ENCODE data around the gene PCDHGB4.
A peak's percentile ranks its signal among the peaks of the same experiment; 100 is the strongest.
"Not testable (repeated sequence)": the region's sequence is repeated elsewhere in the genome, so short reads cannot be mapped to it uniquely, and the experiment has no call there.

The PCDHGB4 gene

DNA sequence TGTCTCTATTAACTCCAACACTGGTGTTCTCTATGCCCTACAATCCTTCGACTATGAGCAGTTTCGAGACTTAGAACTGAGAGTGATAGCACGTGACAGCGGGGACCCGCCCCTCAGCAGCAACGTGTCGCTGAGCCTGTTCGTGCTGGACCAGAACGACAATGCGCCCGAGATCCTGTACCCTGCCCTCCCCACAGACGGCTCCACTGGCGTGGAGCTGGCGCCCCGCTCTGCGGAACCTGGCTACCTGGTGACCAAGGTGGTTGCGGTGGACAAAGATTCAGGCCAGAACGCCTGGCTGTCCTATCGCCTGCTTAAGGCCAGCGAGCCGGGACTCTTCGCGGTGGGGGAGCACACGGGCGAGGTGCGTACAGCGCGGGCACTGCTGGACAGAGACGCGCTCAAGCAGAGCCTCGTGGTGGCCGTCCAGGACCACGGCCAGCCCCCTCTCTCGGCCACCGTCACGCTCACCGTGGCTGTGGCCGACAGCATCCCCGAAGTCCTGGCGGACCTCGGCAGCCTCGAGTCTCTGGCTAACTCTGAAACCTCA is 35.3 kb downstream of the PCDHGB4 start:
- H3K4me1 ChIP-seq (ENCODE audit: insufficient read depth, low read length), result no peaks in the 10 kb centered on the region
- no peaks in the 10 kb centered on the region for H3K27me3 ChIP-seq (ENCODE audit: control insufficient read depth in 1 of 2, insufficient read depth in 2 of 2, low read length in 2 of 2)
- H3K36me3 ChIP-seq (ENCODE audit: insufficient read depth, low read length), result no peaks in the 10 kb centered on the region
- H3K9ac ChIP-seq (ENCODE audit: low read length), result no peak overlapping the region
- H3K9me3 ChIP-seq (ENCODE audit: low read length), result peaks cover 81% of the 10 kb centered on the region
- H3K27ac ChIP-seq (ENCODE audit: low read depth, low read length), result no peak overlapping the region
- peak overlapping the region; percentile 14 to 28 for H3K4me3 ChIP-seq (ENCODE audit: low read depth in 1 of 2, low read length in 2 of 2)

- H3K27ac ChIP-seq (ENCODE audit: low read depth, low read length), result no peak overlapping the region
- no peaks in the 10 kb centered on the region for H3K27me3 ChIP-seq (ENCODE audit: control insufficient read depth in 1 of 2, insufficient read depth in 2 of 2, low read length in 2 of 2)
- H3K4me3 ChIP-seq (ENCODE audit: low read depth in 1 of 2, low read length in 2 of 2), result peak overlapping the region; percentile 3 to 32
- no peaks in the 10 kb centered on the region for H3K36me3 ChIP-seq (ENCODE audit: insufficient read depth, low read length)
- no peak overlapping the region for H3K9ac ChIP-seq (ENCODE audit: low read length)
- peaks cover 65% of the 10 kb centered on the region for H3K9me3 ChIP-seq (ENCODE audit: low read length)
- no peaks in the 10 kb centered on the region for H3K4me1 ChIP-seq (ENCODE audit: insufficient read depth, low read length)
These were observed 40.4 kb downstream of the PCDHGB4 start for GRCh38 chr5:141427783-141428426.

GRCh38 chr5:141430332-141431113 is 43.0 kb downstream of the PCDHGB4 start, which contains the start of gene PCDHGA12:
Gene PCDHGA12, plus strand, starts transcription at chr5:141430507. Its CDS starts 253 bp downstream, at chr5:141430760.
- peak within 1 kb of the TSS in 1 of 2 donors; percentile 51 for H3K4me3 ChIP-seq (ENCODE audit: low read depth in 1 of 2, low read length in 2 of 2)
- peaks cover 68% of the 10 kb centered on the region for H3K9me3 ChIP-seq (ENCODE audit: low read length)
- no peak within 1 kb of the TSS for H3K27ac ChIP-seq (ENCODE audit: low read depth, low read length)
- no peaks in the 10 kb centered on the region for H3K4me1 ChIP-seq (ENCODE audit: insufficient read depth, low read length)
- H3K36me3 ChIP-seq (ENCODE audit: insufficient read depth, low read length), result no peaks in the 10 kb centered on the region
- no peak within 1 kb of the TSS for H3K9ac ChIP-seq (ENCODE audit: low read length)
- H3K27me3 ChIP-seq (ENCODE audit: control insufficient read depth in 1 of 2, insufficient read depth in 2 of 2, low read length in 2 of 2), result no peaks in the 10 kb centered on the region

GRCh38 chr5:141431286-141431685 is 43.8 kb downstream of the PCDHGB4 start:
- peaks cover 63% of the 10 kb centered on the region for H3K9me3 ChIP-seq (ENCODE audit: low read length)
- H3K4me3 ChIP-seq (ENCODE audit: low read depth in 1 of 2, low read length in 2 of 2), result peak overlapping the region in 1 of 2 donors; percentile 51

GRCh38 chr5:141432308-141432707 is 44.8 kb downstream of the PCDHGB4 start:
- peaks cover 57% of the 10 kb centered on the region for H3K9me3 ChIP-seq (ENCODE audit: low read length)
- H3K4me1 ChIP-seq (ENCODE audit: insufficient read depth, low read length); H3K27me3 ChIP-seq (ENCODE audit: control insufficient read depth in 1 of 2, insufficient read depth in 2 of 2, low read length in 2 of 2); H3K9ac ChIP-seq (ENCODE audit: low read length); H3K36me3 ChIP-seq (ENCODE audit: insufficient read depth, low read length); H3K27ac ChIP-seq (ENCODE audit: low read depth, low read length): not testable (repeated sequence)
- peak overlapping the region in 1 of 2 donors; percentile 51 for H3K4me3 ChIP-seq (ENCODE audit: low read depth in 1 of 2, low read length in 2 of 2)

More at GRCh38 chr5:141431286-141431685, 43.8 kb downstream of the PCDHGB4 start:
- H3K36me3 ChIP-seq (ENCODE audit: insufficient read depth, low read length), result no peaks in the 10 kb centered on the region
- no peak overlapping the region for H3K27ac ChIP-seq (ENCODE audit: low read depth, low read length)
- H3K4me1 ChIP-seq (ENCODE audit: insufficient read depth, low read length), result no peaks in the 10 kb centered on the region
- H3K27me3 ChIP-seq (ENCODE audit: control insufficient read depth in 1 of 2, insufficient read depth in 2 of 2, low read length in 2 of 2), result no peaks in the 10 kb centered on the region
- no peak overlapping the region for H3K9ac ChIP-seq (ENCODE audit: low read length)

DNA sequence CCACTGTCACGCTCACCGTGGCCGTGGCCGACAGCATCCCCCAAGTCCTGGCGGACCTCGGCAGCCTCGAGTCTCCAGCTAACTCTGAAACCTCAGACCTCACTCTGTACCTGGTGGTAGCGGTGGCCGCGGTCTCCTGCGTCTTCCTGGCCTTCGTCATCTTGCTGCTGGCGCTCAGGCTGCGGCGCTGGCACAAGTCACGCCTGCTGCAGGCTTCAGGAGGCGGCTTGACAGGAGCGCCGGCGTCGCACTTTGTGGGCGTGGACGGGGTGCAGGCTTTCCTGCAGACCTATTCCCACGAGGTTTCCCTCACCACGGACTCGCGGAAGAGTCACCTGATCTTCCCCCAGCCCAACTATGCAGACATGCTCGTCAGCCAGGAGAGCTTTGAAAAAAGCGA is 45.2 kb downstream of the PCDHGB4 start:
- not testable (repeated sequence) for H3K9ac ChIP-seq (ENCODE audit: low read length)
- Histone ChIP-seq H3K9me3 (ENCODE audit: low read length) (peaks cover 52% of the 10 kb centered on the region), H3K4me3 (ENCODE audit: low read depth in 1 of 2, low read length in 2 of 2) (peak overlapping the region in 1 of 2 donors; percentile 14)

DNA sequence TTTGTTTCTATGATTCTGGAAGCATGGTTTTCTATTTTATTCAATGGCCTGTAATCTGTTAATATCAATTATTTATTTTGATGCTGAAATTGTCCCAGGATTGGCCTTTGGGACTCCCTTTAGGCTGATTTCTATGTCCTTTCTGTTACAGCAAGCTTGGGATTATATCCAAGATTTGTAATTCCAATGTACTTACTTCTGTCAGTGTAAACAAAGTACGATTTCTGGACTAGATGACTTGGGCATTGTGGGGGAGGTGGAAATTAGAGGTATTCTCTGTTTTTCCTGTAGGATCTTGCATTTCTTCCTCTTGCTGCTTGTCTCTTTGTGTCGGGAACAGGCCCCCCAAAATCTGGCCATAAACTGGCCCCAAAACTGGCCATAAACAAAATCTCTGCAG is 46.5 kb downstream of the PCDHGB4 start:
- Histone ChIP-seq H3K9ac (ENCODE audit: low read length) (no peak overlapping the region), H3K4me1 (ENCODE audit: insufficient read depth, low read length) (no peaks in the 10 kb centered on the region), H3K27ac (ENCODE audit: low read depth, low read length) (no peak overlapping the region), H3K27me3 (ENCODE audit: control insufficient read depth in 1 of 2, insufficient read depth in 2 of 2, low read length in 2 of 2) (no peaks in the 10 kb centered on the region), H3K9me3 (ENCODE audit: low read length) (peaks cover 47% of the 10 kb centered on the region), H3K36me3 (ENCODE audit: insufficient read depth, low read length) (no peaks in the 10 kb centered on the region), H3K4me3 (ENCODE audit: low read depth in 1 of 2, low read length in 2 of 2) (no peak overlapping the region)

More for the DNA sequence above, 45.2 kb downstream of the PCDHGB4 start:
- H3K27ac ChIP-seq (ENCODE audit: low read depth, low read length); H3K27me3 ChIP-seq (ENCODE audit: control insufficient read depth in 1 of 2, insufficient read depth in 2 of 2, low read length in 2 of 2); H3K36me3 ChIP-seq (ENCODE audit: insufficient read depth, low read length); H3K4me1 ChIP-seq (ENCODE audit: insufficient read depth, low read length): not testable (repeated sequence)

DNA sequence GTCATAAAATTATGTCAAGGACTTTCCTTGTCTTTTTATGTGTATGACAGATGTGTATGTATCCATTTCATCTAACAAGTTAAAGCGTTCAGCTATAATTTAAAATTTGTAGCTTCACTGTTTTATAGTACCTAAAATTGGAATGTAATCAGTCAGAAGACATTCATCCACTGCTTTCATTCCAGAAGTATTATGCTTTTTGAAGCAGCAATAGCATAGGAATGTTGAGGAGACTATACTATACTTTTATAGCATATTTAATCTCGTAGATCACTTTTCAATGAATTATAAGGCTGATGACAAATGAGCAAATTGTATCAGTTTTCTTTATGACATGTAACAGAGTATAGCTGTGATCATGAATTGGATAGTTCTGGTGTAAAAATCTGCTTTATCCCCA is 49.7 kb downstream of the PCDHGB4 start:
- Histone ChIP-seq H3K9me3 (ENCODE audit: low read length) (peaks cover 37% of the 10 kb centered on the region), H3K36me3 (ENCODE audit: insufficient read depth, low read length) (no peaks in the 10 kb centered on the region), H3K27ac (ENCODE audit: low read depth, low read length) (no peak overlapping the region), H3K27me3 (ENCODE audit: control insufficient read depth in 1 of 2, insufficient read depth in 2 of 2, low read length in 2 of 2) (no peaks in the 10 kb centered on the region), H3K4me1 (ENCODE audit: insufficient read depth, low read length) (no peaks in the 10 kb centered on the region), H3K9ac (ENCODE audit: low read length) (no peak overlapping the region), H3K4me3 (ENCODE audit: low read depth in 1 of 2, low read length in 2 of 2) (no peak overlapping the region)

DNA sequence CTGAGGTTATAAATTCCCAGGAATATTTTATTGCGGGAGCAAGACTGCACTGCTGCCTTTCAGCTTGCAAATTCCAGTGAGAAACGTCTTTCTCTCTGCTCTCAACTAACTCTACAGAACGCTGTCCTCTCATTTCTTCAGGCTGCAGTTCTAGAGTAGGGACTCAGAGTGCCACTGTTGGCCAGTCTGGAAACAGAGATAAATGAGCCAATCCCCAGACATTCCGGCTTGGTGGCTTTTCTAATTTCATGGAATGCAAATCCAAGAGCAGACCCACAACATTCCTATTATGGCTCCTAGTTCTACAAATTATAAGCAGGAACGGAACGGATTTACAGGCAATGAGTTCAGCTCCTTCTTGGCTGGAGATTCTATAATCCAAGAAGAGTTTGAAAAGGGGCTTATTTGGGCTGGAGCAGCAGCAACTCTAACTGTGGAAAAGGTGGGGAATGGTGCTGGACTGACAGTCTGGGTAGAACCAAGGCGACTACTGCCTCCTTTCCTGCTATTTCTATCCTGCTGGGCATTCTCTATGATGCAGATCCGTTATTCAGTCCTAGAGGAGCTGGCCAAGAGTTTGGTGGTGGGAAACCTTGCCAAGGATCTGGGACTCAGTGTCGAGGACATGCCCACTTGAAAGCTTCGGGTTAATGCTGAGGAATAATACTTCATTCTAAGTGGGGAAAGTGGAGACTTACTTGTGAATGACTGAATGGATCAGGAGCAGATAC is 52.1 kb downstream of the PCDHGB4 start:
- Histone ChIP-seq H3K36me3 (ENCODE audit: insufficient read depth, low read length) (no peaks in the 10 kb centered on the region), H3K9ac (ENCODE audit: low read length) (no peak overlapping the region), H3K27ac (ENCODE audit: low read depth, low read length) (no peak overlapping the region), H3K4me3 (ENCODE audit: low read depth in 1 of 2, low read length in 2 of 2) (peak overlapping the region in 1 of 2 donors; percentile 1), H3K4me1 (ENCODE audit: insufficient read depth, low read length) (no peaks in the 10 kb centered on the region), H3K9me3 (ENCODE audit: low read length) (peaks cover 22% of the 10 kb centered on the region), H3K27me3 (ENCODE audit: control insufficient read depth in 1 of 2, insufficient read depth in 2 of 2, low read length in 2 of 2) (no peaks in the 10 kb centered on the region)
